ENCODE data around the gene STK24.

Gene STK24

GRCh38 chr13:98495627-98496478 is 81.1 kb downstream of the STK24 start:
- Histone ChIP-seq H3F3A (ENCODE audit: low read depth) (no peaks in the 10 kb centered on the region), H2AFZ (ENCODE audit: low read length) (no peak overlapping the region), H3K9ac (ENCODE audit: low read depth, low read length, poor library complexity, severe bottlenecking) (no peak overlapping the region), H4K20me1 (ENCODE audit: insufficient read depth, low read length, poor library complexity, severe bottlenecking) (peaks cover 29% of the 10 kb centered on the region), H3K4me1 (ENCODE audit: insufficient read depth, low read length, poor library complexity, severe bottlenecking) (peaks cover 42% of the 10 kb centered on the region), H3K4me2 (ENCODE audit: low read depth, low read length, poor library complexity, severe bottlenecking) (no peak overlapping the region), H3K9me3 (ENCODE audit: insufficient read depth, low read depth, low read length) (no peaks in the 10 kb centered on the region), H3K4me3 (ENCODE audit: low read length, poor library complexity, severe bottlenecking) (no peak overlapping the region), H3K27me3 (ENCODE audit: insufficient read depth, low read length, poor library complexity, severe bottlenecking) (no peaks in the 10 kb centered on the region), H3K9me2 (replicated peaks; ENCODE audit: low read depth, low read length) (no peaks in the 10 kb centered on the region), H3K79me2 (ENCODE audit: insufficient read depth, low read length) (peaks cover 94% of the 10 kb centered on the region), H3K36me3 (ENCODE audit: insufficient read depth, low read length) (peaks cover 13% of the 10 kb centered on the region; the same call in 1 of the 2 replicates)
- TF ChIP-seq EZH2phosphoT487 (IDR thresholded peaks at IDR 0.05; ENCODE audit: borderline replicate concordance) (no peak), CTCF (conservative IDR thresholded peaks at IDR 0.05; ENCODE audit: low read length) (no peak)

GRCh38 chr13:98494769-98495168 is 82.1 kb downstream of the STK24 start:
- Histone ChIP-seq H3K9me3 (ENCODE audit: insufficient read depth, low read depth, low read length) (no peaks in the 10 kb centered on the region), H3K27me3 (ENCODE audit: insufficient read depth, low read length, poor library complexity, severe bottlenecking) (no peaks in the 10 kb centered on the region), H2AFZ (ENCODE audit: low read length) (no peak overlapping the region), H3F3A (ENCODE audit: low read depth) (no peaks in the 10 kb centered on the region; the same call in 1 of the 2 replicates), H3K4me3 (ENCODE audit: low read length, poor library complexity, severe bottlenecking) (no peak overlapping the region), H3K36me3 (ENCODE audit: insufficient read depth, low read length) (peaks cover 12% of the 10 kb centered on the region; the same call in 1 of the 2 replicates), H3K4me1 (ENCODE audit: insufficient read depth, low read length, poor library complexity, severe bottlenecking) (peaks cover 46% of the 10 kb centered on the region), H4K20me1 (ENCODE audit: insufficient read depth, low read length, poor library complexity, severe bottlenecking) (peaks cover 31% of the 10 kb centered on the region), H3K9ac (ENCODE audit: low read depth, low read length, poor library complexity, severe bottlenecking) (no peak overlapping the region), H3K4me2 (ENCODE audit: low read depth, low read length, poor library complexity, severe bottlenecking) (no peak overlapping the region), H3K79me2 (ENCODE audit: insufficient read depth, low read length) (peaks cover 90% of the 10 kb centered on the region), H3K9me2 (replicated peaks; ENCODE audit: low read depth, low read length) (no peaks in the 10 kb centered on the region)
- TF ChIP-seq EZH2phosphoT487 (IDR thresholded peaks at IDR 0.05; ENCODE audit: borderline replicate concordance) (no peak), CTCF (conservative IDR thresholded peaks at IDR 0.05; ENCODE audit: low read length) (no peak)

GRCh38 chr13:98493042-98493712 is 83.7 kb downstream of the STK24 start:
- Histone ChIP-seq H3K79me2 (ENCODE audit: insufficient read depth, low read length) (peaks cover 90% of the 10 kb centered on the region), H2AFZ (ENCODE audit: low read length) (no peak overlapping the region), H3K4me3 (ENCODE audit: low read length, poor library complexity, severe bottlenecking) (no peak overlapping the region), H3K9me2 (replicated peaks; ENCODE audit: low read depth, low read length) (no peaks in the 10 kb centered on the region), H3K9ac (ENCODE audit: low read depth, low read length, poor library complexity, severe bottlenecking) (no peak overlapping the region), H3K4me2 (ENCODE audit: low read depth, low read length, poor library complexity, severe bottlenecking) (no peak overlapping the region), H3K27me3 (ENCODE audit: insufficient read depth, low read length, poor library complexity, severe bottlenecking) (no peaks in the 10 kb centered on the region), H3K9me3 (ENCODE audit: insufficient read depth, low read depth, low read length) (no peaks in the 10 kb centered on the region), H3F3A (ENCODE audit: low read depth) (no peaks in the 10 kb centered on the region; the same call in 1 of the 2 replicates), H3K4me1 (ENCODE audit: insufficient read depth, low read length, poor library complexity, severe bottlenecking) (peaks cover 62% of the 10 kb centered on the region), H4K20me1 (ENCODE audit: insufficient read depth, low read length, poor library complexity, severe bottlenecking) (peaks cover 45% of the 10 kb centered on the region), H3K36me3 (ENCODE audit: insufficient read depth, low read length) (peaks cover under 1% of the 10 kb centered on the region; the same call in 1 of the 2 replicates)
- TF ChIP-seq EZH2phosphoT487 (IDR thresholded peaks at IDR 0.05; ENCODE audit: borderline replicate concordance) = no peak
- no peak for TF ChIP-seq CTCF (conservative IDR thresholded peaks at IDR 0.05; ENCODE audit: low read length)

Measured in Loucy (cell line).